Lower leg skin (tissue), 4 donors: Measurements from ENCODE around the gene THY1. TPM values are rescaled to one million over a fixed set of nuclear protein-coding genes. Genes with fewer than 3 reads are reported as not detected.

Experiments
- DNase-seq, 2 donors: peaks; one replicate each; pipeline ENCODE4 v3.0.0-alpha.2; 2019; ENCODE audit warnings: low spot score in 2 of 2
- H3K4me3 ChIP-seq: fragments of 200-600 bp; sonication (generic); 2 replicates; pipeline ENCODE4 v1.5.1; 2017; ENCODE audit warnings: mild to moderate bottlenecking, low read depth; ENCODE audit not compliant: poor library complexity, severe bottlenecking
- POLR2A ChIP-seq, 2 donors: fragments of 450-650 bp; IDR thresholded peaks; one replicate each; pipeline ENCODE4 v1.6.1; 2016 to 2017; ENCODE audit warnings: antibody characterized with exemption in 2 of 2, mild to moderate bottlenecking in 1 of 2, moderate library complexity in 1 of 2
- WGBS, 2 donors: methylation state at CpG; one replicate each; pipeline ENCODE4 v1.1.5; 2018; 5-methylcytosine and 5-hydroxymethylcytosine counted together
- intact Hi-C: fragments of 100-400 bp; cut with DNase I; formaldehyde crosslinking; loops from one replicate; pipeline ENCODE4 v1.15.0; 2023; ENCODE audit warnings: low total_unique reads
- total RNA-seq, 4 donors: library from RNA; depleted of rRNA; stranded (reverse); fragments of >200 nt; gene quantifications; one replicate each; pipeline ENCODE4 v1.1.0, GENCODE V29; 2016
- TF ChIP-seq, protein P1 (sequence below), 3 donors: fragments of 450-650 bp; IDR thresholded peaks; one replicate each; pipeline ENCODE4 v1.5.1; 2016; ENCODE audit warnings: antibody characterized with exemption in 3 of 3, mild to moderate bottlenecking in 3 of 3, moderate library complexity in 2 of 3

The THY1 gene
- total RNA-seq, 4 donors from 2014 or later = 0.52 to 15.3 (median 2.7) TPM

GRCh38 chr11:119404872-119405271 is 18.1 kb downstream of the THY1 start:
- 67 to 73% methylated on average over 2 of the region's 2 CpGs for WGBS, 2 donors
- TF ChIP-seq, protein P1, sequence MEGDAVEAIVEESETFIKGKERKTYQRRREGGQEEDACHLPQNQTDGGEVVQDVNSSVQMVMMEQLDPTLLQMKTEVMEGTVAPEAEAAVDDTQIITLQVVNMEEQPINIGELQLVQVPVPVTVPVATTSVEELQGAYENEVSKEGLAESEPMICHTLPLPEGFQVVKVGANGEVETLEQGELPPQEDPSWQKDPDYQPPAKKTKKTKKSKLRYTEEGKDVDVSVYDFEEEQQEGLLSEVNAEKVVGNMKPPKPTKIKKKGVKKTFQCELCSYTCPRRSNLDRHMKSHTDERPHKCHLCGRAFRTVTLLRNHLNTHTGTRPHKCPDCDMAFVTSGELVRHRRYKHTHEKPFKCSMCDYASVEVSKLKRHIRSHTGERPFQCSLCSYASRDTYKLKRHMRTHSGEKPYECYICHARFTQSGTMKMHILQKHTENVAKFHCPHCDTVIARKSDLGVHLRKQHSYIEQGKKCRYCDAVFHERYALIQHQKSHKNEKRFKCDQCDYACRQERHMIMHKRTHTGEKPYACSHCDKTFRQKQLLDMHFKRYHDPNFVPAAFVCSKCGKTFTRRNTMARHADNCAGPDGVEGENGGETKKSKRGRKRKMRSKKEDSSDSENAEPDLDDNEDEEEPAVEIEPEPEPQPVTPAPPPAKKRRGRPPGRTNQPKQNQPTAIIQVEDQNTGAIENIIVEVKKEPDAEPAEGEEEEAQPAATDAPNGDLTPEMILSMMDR (IDR thresholded peaks at IDR 0.05) = no peak
- no peak for TF ChIP-seq POLR2A (IDR thresholded peaks at IDR 0.05)
- no peak overlapping the region for H3K4me3 ChIP-seq
- DNase-seq = no peak
- intact Hi-C loops = no loop called here

DNA sequence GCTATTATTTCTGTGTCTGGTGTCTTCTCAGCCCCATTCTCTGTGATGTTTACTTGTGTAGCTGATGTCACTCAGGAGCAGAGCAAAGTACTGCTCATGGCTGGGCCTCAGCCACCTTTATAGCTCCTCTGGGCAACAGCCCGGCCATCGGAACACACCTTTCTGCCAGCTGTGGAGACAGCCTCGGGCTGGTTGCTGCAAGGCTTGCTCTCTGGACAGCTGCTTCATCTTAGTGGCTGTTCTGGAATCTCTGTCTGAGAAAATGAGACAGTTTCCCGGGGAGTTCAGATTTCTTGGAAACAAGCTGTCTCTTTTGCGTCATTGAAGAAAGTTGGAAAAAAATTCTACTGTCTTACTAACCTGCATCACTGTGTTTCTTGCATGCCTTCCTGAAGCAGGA is 20.0 kb downstream of the THY1 start:
- no peak for DNase-seq
- TF ChIP-seq, protein P1 (IDR thresholded peaks at IDR 0.05) = no peak
- TF ChIP-seq POLR2A (IDR thresholded peaks at IDR 0.05) = no peak
- 65 to 66% methylated on average over 5 of the region's 5 CpGs for WGBS, 2 donors
- H3K4me3 ChIP-seq = no peak overlapping the region
- intact Hi-C loops = no loop called here

GRCh38 chr11:119402470-119402869 is 20.5 kb downstream of the THY1 start:
- TF ChIP-seq, protein P1 (IDR thresholded peaks at IDR 0.05) = no peak
- no peak for TF ChIP-seq POLR2A (IDR thresholded peaks at IDR 0.05)
- no peak overlapping the region for H3K4me3 ChIP-seq
- intact Hi-C loops = no loop called here
- no peak for DNase-seq
- WGBS, 2 donors = 81 to 87% methylated on average over 8 of the region's 8 CpGs

DNA sequence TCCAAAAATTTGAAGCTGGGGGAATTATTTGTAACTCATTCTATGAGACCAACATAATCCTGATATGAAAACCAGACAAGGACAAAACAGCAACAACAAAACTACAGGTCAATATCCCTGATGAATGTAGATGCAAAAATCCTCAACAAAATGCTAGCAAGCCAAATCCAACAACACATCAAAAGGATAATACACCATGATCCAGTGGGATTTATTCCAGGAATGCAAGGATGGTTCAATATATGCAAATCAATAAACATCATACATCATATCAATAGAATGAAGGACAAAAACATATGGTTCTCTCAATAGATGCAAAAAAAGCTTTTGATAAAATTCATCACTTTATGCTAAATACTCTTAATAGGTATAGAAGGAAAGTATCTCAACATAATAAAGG is 22.1 kb downstream of the THY1 start:
- no peak overlapping the region for H3K4me3 ChIP-seq
- intact Hi-C loops = no loop called here
- TF ChIP-seq, protein P1 (IDR thresholded peaks at IDR 0.05) = no peak
- no peak for TF ChIP-seq POLR2A (IDR thresholded peaks at IDR 0.05)
- no peak for DNase-seq

- intact Hi-C loops = no loop called here
- TF ChIP-seq POLR2A (IDR thresholded peaks at IDR 0.05) = no peak
- TF ChIP-seq, protein P1 (IDR thresholded peaks at IDR 0.05) = no peak
- DNase-seq = no peak
- no peak overlapping the region for H3K4me3 ChIP-seq
Measured at GRCh38 chr11:119397740-119398139, 25.2 kb downstream of the THY1 start.

DNA sequence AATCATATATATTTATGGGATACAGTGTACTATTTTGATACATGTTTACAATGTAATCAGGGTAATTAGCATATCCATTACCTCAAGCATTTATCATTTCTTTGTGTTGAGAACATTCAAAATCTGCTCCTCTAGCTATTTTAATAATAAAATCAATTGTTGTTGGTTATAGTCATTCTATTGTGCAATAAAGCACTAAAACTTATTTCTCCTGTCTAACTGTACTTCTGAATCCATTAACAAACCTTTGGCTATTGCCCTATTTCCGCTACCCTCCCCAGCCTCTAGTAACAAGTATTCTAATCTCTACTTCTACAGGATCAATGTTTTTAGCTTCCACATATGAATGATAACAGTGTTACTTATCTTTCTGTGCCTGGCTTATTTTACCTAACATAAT is 26.1 kb downstream of the THY1 start:
- WGBS, 2 donors = 98% methylated on average over 1 of the region's 1 CpG
- intact Hi-C loops = no loop called here
- TF ChIP-seq, protein P1 (IDR thresholded peaks at IDR 0.05) = no peak
- no peak for TF ChIP-seq POLR2A (IDR thresholded peaks at IDR 0.05)
- no peak for DNase-seq
- H3K4me3 ChIP-seq = no peak overlapping the region
